ENCODE results near the gene VPS4B. TPM values are rescaled to one million over a fixed set of nuclear protein-coding genes. Genes with fewer than 3 reads are reported as not detected.

VPS4B gene
- total RNA-seq (2021; fragmentation: NEBNext Ultra II Directional; extraction: Animal tissue kit (Norgen Biotek cat#: 25700)) (42.7 and 45.3 TPM in 2 replicates), polyA plus RNA-seq (2011; rRNA removed) (6.1 and 7.2 TPM in 2 replicates), polyA minus RNA-seq (2011; rRNA and poly(A)+ RNA removed) (18.8 and 23.5 TPM in 2 replicates)
- 13.1 TPM for polyA plus RNA-seq (2011; cell fraction: cytosol; rRNA removed)
- 7.1 TPM for polyA plus RNA-seq (2011; cell fraction: nucleus; rRNA removed)
- 16.0 to 22.9 TPM (median 21.4 TPM) in 4 replicates for polyA plus RNA-seq (2012, experiment 1 of 2)
- 2.4 TPM for polyA plus RNA-seq (2012, experiment 2 of 2)
- 35.9 TPM for polyA plus RNA-seq (2013, experiment 1 of 2)
- polyA plus RNA-seq (2013, experiment 2 of 2): 38.3 TPM
- polyA minus RNA-seq (2011; cell fraction: cytosol; rRNA and poly(A)+ RNA removed): 24.4 TPM
- polyA minus RNA-seq (2011; cell fraction: nucleus; rRNA and poly(A)+ RNA removed): 28.9 TPM
- long read RNA-seq, experiment 1, partial matches to known transcripts: 12 of 36 reads
- long read RNA-seq, experiment 1, other reads (novel, unspliced or antisense): 21 of 36 reads
- long read RNA-seq, experiment 2, transcript VPS4B-201 (11 exons, 3,324 nt): major isoform, 17 of 21 reads
- long read RNA-seq, experiment 2, partial matches to known transcripts: 1 of 21 reads
- long read RNA-seq, experiment 2, other reads (novel, unspliced or antisense): 3 of 21 reads

DNA sequence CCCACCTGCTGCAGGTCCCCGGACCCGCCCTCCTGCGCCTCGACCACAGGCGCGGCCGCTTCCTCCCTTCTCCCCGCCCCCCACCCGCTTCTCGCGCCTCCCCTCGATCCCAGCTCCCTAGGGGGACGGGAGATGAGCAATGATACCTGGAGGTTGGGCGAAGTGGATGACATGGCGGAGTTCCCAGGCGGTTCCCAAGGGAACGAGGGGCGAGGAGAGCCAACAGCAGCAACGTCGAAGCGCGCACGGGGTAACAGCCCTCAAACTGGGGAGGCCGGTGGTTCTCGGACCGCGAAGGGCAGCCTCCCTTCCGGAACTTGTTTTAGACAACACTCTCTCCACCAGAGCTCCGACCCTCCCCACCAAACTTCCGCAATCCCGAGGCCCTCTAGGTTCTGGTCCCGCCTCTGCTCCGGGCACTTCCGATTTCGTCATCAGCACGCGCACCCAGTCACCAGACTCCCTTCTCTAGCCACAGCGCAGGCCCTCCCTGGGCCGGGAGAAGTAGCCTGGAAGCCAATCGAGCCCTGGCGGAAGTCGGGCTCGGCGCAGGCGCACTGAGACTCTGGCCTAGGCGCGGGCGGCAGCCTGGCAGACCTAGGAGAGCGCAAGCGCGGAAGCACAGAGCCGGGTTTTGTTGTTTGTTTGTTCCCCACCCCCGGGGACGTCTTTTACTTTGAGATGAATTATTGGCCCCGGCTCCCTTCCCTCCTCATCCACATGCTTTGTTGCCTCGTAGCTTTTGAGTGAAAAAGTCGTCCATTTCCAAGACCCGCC lies at the start of gene VPS4B:
Gene VPS4B, minus strand, starts transcription at position 390 of the 777 bp plus-strand sequence. Its CDS starts 217 bp downstream, at position 173.
- Histone ChIP-seq H3K14ac (ENCODE audit: insufficient read length) (no peak within 1 kb of the TSS), H3K23me2 (ENCODE audit: low read depth, low read length) (peaks cover 9% of the 10 kb centered on the region), H3K9ac (replicated peaks in 1 of 4; ENCODE audit: extremely low read depth in 1 of 4, low read depth in 3 of 4, low read length in 3 of 4) (peak within 1 kb of the TSS; percentile 92 to 98 (median 93)), H3K4me1 (replicated peaks in 1 of 4; ENCODE audit: control insufficient read depth in 3 of 4, insufficient read depth in 4 of 4, low read length in 3 of 4) (peaks cover 0 to 3% (median 0%) of the 10 kb centered on the region in 4 experiments; a peak in 1 of 7 replicates), H2BK12ac (ENCODE audit: low read depth, low read length) (peak within 1 kb of the TSS; percentile 3; the same call in 1 of the 2 replicates), H2BK20ac (ENCODE audit: low read length) (no peak within 1 kb of the TSS), H4K5ac (ENCODE audit: insufficient read length, low read depth, low read length) (peak within 1 kb of the TSS; percentile 85), H2AK5ac (ENCODE audit: low read depth, low read length) (no peak within 1 kb of the TSS; the same call in 1 of the 2 replicates), H3K27ac (ENCODE audit: low read depth, low read length) (peak within 1 kb of the TSS; percentile 92), H2BK5ac (ENCODE audit: low read depth, low read length) (peak within 1 kb of the TSS; percentile 95), H2BK120ac (replicated peaks; ENCODE audit: low read depth, low read length) (no peak within 1 kb of the TSS), H3K4me2 (ENCODE audit: insufficient read depth in 1 of 2, low read depth in 2 of 2, low read length in 2 of 2) (peak within 1 kb of the TSS; percentile 83 to 87), H3K4ac (replicated peaks; ENCODE audit: insufficient read length, low read depth, low read length) (peak within 1 kb of the TSS; percentile 36), H3K79me1 (ENCODE audit: low read depth, low read length) (peaks cover 10% of the 10 kb centered on the region; the same call in 1 of the 2 replicates), H3K36me3 (ENCODE audit: control insufficient read depth in 2 of 4, insufficient read depth in 4 of 4, low read length in 3 of 4) (peaks cover 0 to 4% (median 0%) of the 10 kb centered on the region in 4 experiments; a peak in 3 of 8 replicates), H3K56ac (replicated peaks; ENCODE audit: insufficient read length, low read depth, low read length) (peak within 1 kb of the TSS; percentile 34), H2AFZ (ENCODE audit: low read length) (peak within 1 kb of the TSS; percentile 79; the same call in 1 of the 2 replicates), H3K18ac (ENCODE audit: extremely low read depth, low read length) (peak within 1 kb of the TSS; percentile 94), H4K8ac (ENCODE audit: extremely low read depth, insufficient read depth, low read length) (peak within 1 kb of the TSS; percentile 98), H3K79me2 (ENCODE audit: control insufficient read depth in 1 of 2, insufficient read depth in 2 of 2, low read length in 2 of 2) (peaks cover 13 to 45% of the 10 kb centered on the region in 2 experiments), H3K23ac (ENCODE audit: insufficient read length) (no peak within 1 kb of the TSS), H3K4me3 (ENCODE audit: extremely low read depth in 1 of 4, insufficient read depth in 2 of 4, low read depth in 3 of 4, low read length in 4 of 4) (peak within 1 kb of the TSS; percentile 83 to 98 (median 91)), H3K9me3 (ENCODE audit: insufficient read depth in 2 of 2, low read depth in 1 of 2, low read length in 1 of 2) (no peaks in the 10 kb centered on the region), H4K91ac (replicated peaks; ENCODE audit: insufficient read length, low read length) (no peak within 1 kb of the TSS), H2BK15ac (ENCODE audit: low read length) (no peak within 1 kb of the TSS), H4K20me1 (replicated peaks in 1 of 2; ENCODE audit: control insufficient read depth in 1 of 2, insufficient read depth in 2 of 2, low read length in 2 of 2) (peaks cover 3 to 8% of the 10 kb centered on the region in 2 experiments), H3K27me3 (replicated peaks in 1 of 4; ENCODE audit: control insufficient read depth in 3 of 4, extremely low read depth in 1 of 4, insufficient read depth in 3 of 4, low read length in 3 of 4) (no peaks in the 10 kb centered on the region)
- CTCF ChIA-PET (ENCODE audit: partially characterized antibody): interaction anchor here (0.8 to 2.5 kb wide), 5 partner anchors 11 to 839 kb away, joined by 3 to 8 read pairs (median 5); no protein-coding TSS in a partner anchor
- POLR2A ChIA-PET (ENCODE audit: partially characterized antibody): interaction anchor here (0.6 to 2.4 kb wide), 13 partner anchors 9 to 900 kb away, joined by 3 to 21 read pairs (median 3); partner anchors contain the start of genes KDSR and ZCCHC2
- WGBS, 2 experiments (ENCODE audit: extremely low coverage in 1 of 2, insufficient coverage in 1 of 2, insufficient read length in 1 of 2, insufficient replicate concordance in 2 of 2, low coverage in 1 of 2, low lambda C conversion rate in 2 of 2, missing lambda C conversion rate in 1 of 2): 2% methylated on average over 57 of the region's 58 CpGs; no CpG with 5 or more reads in 1 of the 2 experiments
- DNase-seq (ENCODE audit: low read depth in 1 of 2, low spot score in 2 of 2): peak; percentile 98 to 99
- peak; percentile 74 for FAIRE-seq
- TF ChIP-seq, protein P1, sequence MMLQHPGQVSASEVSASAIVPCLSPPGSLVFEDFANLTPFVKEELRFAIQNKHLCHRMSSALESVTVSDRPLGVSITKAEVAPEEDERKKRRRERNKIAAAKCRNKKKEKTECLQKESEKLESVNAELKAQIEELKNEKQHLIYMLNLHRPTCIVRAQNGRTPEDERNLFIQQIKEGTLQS (IDR thresholded peaks at IDR 0.05; ENCODE audit: insufficient read depth, low read depth, low read length): peak; percentile 75
- no peak for TF ChIP-seq EZH2 (IDR thresholded peaks at IDR 0.05; ENCODE audit: low read depth, low read length, severe bottlenecking)
- TF ChIP-seq BRCA1 (IDR thresholded peaks at IDR 0.05; ENCODE audit: low read depth, low read length): no peak; the same call in 1 of the 2 replicates
- no peak for TF ChIP-seq SP2 (IDR thresholded peaks at IDR 0.05; ENCODE audit: low read length)
- TF ChIP-seq, protein P2, sequence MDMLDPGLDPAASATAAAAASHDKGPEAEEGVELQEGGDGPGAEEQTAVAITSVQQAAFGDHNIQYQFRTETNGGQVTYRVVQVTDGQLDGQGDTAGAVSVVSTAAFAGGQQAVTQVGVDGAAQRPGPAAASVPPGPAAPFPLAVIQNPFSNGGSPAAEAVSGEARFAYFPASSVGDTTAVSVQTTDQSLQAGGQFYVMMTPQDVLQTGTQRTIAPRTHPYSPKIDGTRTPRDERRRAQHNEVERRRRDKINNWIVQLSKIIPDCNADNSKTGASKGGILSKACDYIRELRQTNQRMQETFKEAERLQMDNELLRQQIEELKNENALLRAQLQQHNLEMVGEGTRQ (IDR thresholded peaks at IDR 0.05; ENCODE audit: low read length): peak; percentile 36; the same call in 1 of the 2 replicates
- peak; percentile 4; the same call in 1 of the 2 replicates for TF ChIP-seq EGR1 (IDR thresholded peaks at IDR 0.05; ENCODE audit: borderline replicate concordance, low read depth, low read length)

All from H1 (cell line).